Smooth muscle cell (in vitro differentiated cells): ENCODE results near the gene SEMA6B. TPM values are rescaled to one million over a fixed set of nuclear protein-coding genes. Genes with fewer than 3 reads are reported as not detected.

ENCODE experiments used
- DNase-seq: peaks from one replicate; lab custom pipeline; 2025; ENCODE audit not compliant: unreplicated experiment; lab: John Stamatoyannopoulos, UW
- H2AFZ ChIP-seq: fragments of 200-600 bp; sonication (generic); 2 replicates; pipeline ENCODE4 v1.6.0; 2016; ENCODE audit warnings: antibody characterized with exemption, low read depth, mild to moderate bottlenecking
- H3F3A ChIP-seq: fragments of 200-600 bp; sonication (generic); 2 replicates; pipeline ENCODE4 v1.6.0; 2017; ENCODE audit warnings: antibody characterized with exemption, low read depth
- H3K27ac ChIP-seq: fragments of 200-600 bp; sonication (generic); 2 replicates; pipeline ENCODE4 v1.5.1; 2016; ENCODE audit warnings: low read depth, mild to moderate bottlenecking
- H3K27me3 ChIP-seq: fragments of 200-600 bp; sonication (generic); 2 replicates; pipeline ENCODE4 v1.6.1; 2016; ENCODE audit warnings: low read depth, mild to moderate bottlenecking
- H3K36me3 ChIP-seq: fragments of 200-600 bp; sonication (generic); 2 replicates; pipeline ENCODE4 v1.5.1; 2016; ENCODE audit warnings: low read depth
- H3K4me1 ChIP-seq: fragments of 200-600 bp; sonication (generic); 2 replicates; pipeline ENCODE4 v1.5.1; 2016; ENCODE audit warnings: low read depth
- H3K4me2 ChIP-seq: fragments of 200-600 bp; sonication (generic); 2 replicates; pipeline ENCODE4 v1.6.0; 2016; ENCODE audit warnings: mild to moderate bottlenecking
- H3K4me3 ChIP-seq: fragments of 200-600 bp; sonication (generic); 2 replicates; pipeline ENCODE4 v1.5.1; 2016; ENCODE audit warnings: mild to moderate bottlenecking
- H3K79me2 ChIP-seq: fragments of 200-600 bp; sonication (generic); 2 replicates; pipeline ENCODE4 v1.6.0; 2016; ENCODE audit warnings: low read depth, mild to moderate bottlenecking
- H3K9ac ChIP-seq: fragments of 200-600 bp; sonication (generic); 2 replicates; pipeline ENCODE4 v1.6.0; 2016; ENCODE audit warnings: low read depth
- H3K9me3 ChIP-seq: fragments of 200-600 bp; sonication (generic); replicated peaks from 2 replicates; pipeline ENCODE4 v1.5.1; 2016; ENCODE audit warnings: low read depth
- H4K20me1 ChIP-seq: fragments of 200-600 bp; sonication (generic); 2 replicates; pipeline ENCODE4 v1.6.0; 2016; ENCODE audit warnings: low read depth
- WGBS: methylation state at CpG from one replicate; pipeline ENCODE4 v1.1.7; 2016; ENCODE audit warnings: low lambda C conversion rate; 5-methylcytosine and 5-hydroxymethylcytosine counted together
- polyA plus RNA-seq: library from polyadenylated mRNA; unstranded; fragments of >200 nt; fragmentation: Nextera tagmentation; extraction: Ambion mirVana; gene quantifications from 2 replicates; pipeline ENCODE4 v1.2.1, GENCODE V29; 2016
- total RNA-seq: library from RNA; depleted of rRNA; stranded (reverse); fragments of >200 nt; gene quantifications from 2 replicates; pipeline ENCODE4 v1.2.3, GENCODE V29; 2014
- TF ChIP-seq, protein P1 (sequence below): fragments of 200-600 bp; sonication (generic); IDR thresholded peaks from 2 replicates; pipeline ENCODE4 v1.5.1; 2017; ENCODE audit warnings: borderline replicate concordance, mild to moderate bottlenecking, antibody characterized with exemption; ENCODE audit not compliant: insufficient read depth, poor library complexity, severe bottlenecking

The SEMA6B gene
- total and polyA plus RNA-seq, 2 experiments from 2014 or later = 0.63 to 1.9 TPM

DNA sequence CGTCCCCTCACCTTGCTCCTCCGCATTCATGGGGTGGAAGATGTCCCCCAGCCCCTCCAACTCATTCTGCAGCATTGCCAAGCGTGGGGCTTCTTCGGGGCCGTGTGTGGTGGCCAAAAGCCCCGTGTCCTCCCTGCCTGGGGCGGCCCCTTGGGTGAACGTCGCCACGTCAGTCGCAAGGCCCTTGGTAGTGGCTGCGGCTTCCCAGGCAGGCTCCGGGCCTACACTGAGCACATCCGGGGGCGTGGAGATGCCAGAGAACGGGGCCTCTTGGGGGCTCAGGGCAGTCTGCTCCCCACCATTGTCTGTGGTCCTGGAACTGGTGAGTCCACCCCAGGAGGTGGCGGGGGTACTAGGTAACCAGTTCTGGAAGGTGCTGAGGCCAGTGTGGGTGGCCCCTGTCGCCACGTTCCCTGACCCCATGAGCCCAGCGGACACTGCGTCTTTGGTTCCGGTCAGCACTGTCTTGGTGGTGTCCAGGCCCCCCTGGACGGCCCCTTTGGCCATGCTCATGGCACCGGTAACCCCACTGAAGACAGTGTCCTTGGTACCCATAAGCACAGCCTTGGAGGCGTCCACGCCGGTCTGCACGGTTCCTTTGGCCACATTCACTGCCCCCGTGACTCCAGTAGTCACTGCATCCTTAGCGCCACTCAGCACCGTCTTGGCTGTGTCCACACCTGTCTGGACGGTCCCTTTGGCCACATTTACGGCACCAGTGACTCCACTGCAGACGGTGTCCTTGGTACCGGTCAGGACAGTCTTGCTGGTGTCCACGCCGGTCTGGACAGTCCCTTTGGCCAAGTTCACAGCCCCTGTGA, 48.8 kb downstream of the SEMA6B start:
- H3K4me2 ChIP-seq = no peak overlapping the region
- DNase-seq = no peak
- no peak overlapping the region for H3K9ac ChIP-seq
- H4K20me1 ChIP-seq = no peaks in the 10 kb centered on the region
- no peak overlapping the region for H2AFZ ChIP-seq
- H3K27me3 ChIP-seq = no peaks in the 10 kb centered on the region
- H3K4me3 ChIP-seq = no peak overlapping the region
- H3K4me1 ChIP-seq = no peaks in the 10 kb centered on the region
- TF ChIP-seq, protein P1, sequence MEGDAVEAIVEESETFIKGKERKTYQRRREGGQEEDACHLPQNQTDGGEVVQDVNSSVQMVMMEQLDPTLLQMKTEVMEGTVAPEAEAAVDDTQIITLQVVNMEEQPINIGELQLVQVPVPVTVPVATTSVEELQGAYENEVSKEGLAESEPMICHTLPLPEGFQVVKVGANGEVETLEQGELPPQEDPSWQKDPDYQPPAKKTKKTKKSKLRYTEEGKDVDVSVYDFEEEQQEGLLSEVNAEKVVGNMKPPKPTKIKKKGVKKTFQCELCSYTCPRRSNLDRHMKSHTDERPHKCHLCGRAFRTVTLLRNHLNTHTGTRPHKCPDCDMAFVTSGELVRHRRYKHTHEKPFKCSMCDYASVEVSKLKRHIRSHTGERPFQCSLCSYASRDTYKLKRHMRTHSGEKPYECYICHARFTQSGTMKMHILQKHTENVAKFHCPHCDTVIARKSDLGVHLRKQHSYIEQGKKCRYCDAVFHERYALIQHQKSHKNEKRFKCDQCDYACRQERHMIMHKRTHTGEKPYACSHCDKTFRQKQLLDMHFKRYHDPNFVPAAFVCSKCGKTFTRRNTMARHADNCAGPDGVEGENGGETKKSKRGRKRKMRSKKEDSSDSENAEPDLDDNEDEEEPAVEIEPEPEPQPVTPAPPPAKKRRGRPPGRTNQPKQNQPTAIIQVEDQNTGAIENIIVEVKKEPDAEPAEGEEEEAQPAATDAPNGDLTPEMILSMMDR = no peak
- H3K9me3 ChIP-seq = no peaks in the 10 kb centered on the region
- H3K36me3 ChIP-seq = no peaks in the 10 kb centered on the region
- H3K79me2 ChIP-seq = no peaks in the 10 kb centered on the region
- 94% methylated on average over 37 of the region's 37 CpGs for WGBS
- H3F3A ChIP-seq = peaks cover 6% of the 10 kb centered on the region
- no peak overlapping the region for H3K27ac ChIP-seq

DNA sequence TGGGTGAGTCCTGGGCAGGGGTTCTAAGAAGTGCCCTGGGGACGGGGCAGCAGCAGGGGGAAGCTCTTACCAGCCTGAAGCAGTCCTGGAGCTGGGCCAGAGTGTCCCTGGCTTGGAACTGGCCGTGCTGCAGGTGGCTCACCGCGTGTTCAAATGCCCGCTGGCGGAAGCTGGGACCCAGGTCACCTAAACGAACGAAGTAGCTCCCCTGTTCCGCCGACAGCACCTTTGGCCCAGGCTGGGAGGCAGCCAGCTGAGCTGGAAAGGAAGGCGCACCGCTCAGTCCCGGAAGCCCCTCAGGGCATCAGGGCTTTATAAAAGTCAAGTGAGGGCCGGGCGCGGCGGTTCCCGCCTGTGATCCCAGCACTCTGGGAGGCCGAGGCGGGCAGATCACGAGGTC, 50.8 kb downstream of the SEMA6B start:
- Histone ChIP-seq H3K4me2 (no peak overlapping the region), H3K36me3 (no peaks in the 10 kb centered on the region), H3K27me3 (no peaks in the 10 kb centered on the region), H3K4me1 (no peaks in the 10 kb centered on the region), H3K4me3 (no peak overlapping the region), H3K79me2 (no peaks in the 10 kb centered on the region), H3K9ac (no peak overlapping the region), H2AFZ (no peak overlapping the region), H3K9me3 (no peaks in the 10 kb centered on the region), H3K27ac (no peak overlapping the region), H3F3A (peaks cover 6% of the 10 kb centered on the region), H4K20me1 (no peaks in the 10 kb centered on the region)
- DNase-seq = no peak
- 97% methylated on average over 21 of the region's 21 CpGs for WGBS
- TF ChIP-seq, protein P1 = no peak

DNA sequence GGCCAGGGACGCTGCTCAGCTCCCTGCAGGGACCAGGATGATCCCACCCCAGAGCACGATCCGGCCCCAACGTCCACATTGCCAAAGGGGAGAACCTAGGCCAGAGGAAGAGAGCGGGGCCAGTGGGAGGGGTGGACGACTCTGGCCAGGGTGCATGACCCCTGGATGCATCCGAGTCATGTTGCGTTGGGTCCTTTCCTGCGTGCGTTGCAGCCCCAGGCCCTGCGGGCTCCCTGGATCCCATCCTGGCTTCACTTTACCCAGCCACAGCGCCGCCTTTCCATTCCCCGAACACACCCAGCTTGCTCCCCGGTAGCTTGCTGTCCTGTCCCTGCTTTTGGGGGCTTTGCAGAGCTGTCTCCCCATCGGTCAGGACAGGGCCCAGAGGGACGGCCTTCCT, 51.7 kb downstream of the SEMA6B start:
- Histone ChIP-seq H3K79me2 (no peaks in the 10 kb centered on the region), H3K4me2 (no peak overlapping the region), H3K27ac (no peak overlapping the region), H4K20me1 (no peaks in the 10 kb centered on the region), H3K9me3 (no peaks in the 10 kb centered on the region), H3K27me3 (no peaks in the 10 kb centered on the region), H3K9ac (no peak overlapping the region), H3K4me1 (no peaks in the 10 kb centered on the region), H3K4me3 (no peak overlapping the region), H3K36me3 (no peaks in the 10 kb centered on the region), H2AFZ (no peak overlapping the region), H3F3A (peaks cover 6% of the 10 kb centered on the region)
- TF ChIP-seq, protein P1 = no peak
- WGBS = 93% methylated on average over 17 of the region's 17 CpGs
- DNase-seq = no peak

DNA sequence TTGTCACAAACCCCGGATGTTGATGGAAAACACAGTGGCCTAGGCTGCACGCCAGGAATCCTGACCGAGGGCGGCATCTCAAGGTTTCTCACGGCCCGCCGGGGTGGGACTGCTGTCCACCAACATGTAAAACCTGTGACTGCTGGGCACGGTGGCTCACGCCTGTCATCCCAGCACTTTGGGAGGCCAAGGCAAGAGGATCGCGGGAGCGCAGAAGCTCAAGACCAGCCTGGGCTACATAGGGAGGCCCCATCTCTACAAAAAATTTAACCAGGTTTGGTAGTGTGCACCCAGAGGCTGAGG, 52.4 kb downstream of the SEMA6B start:
- no peak for DNase-seq
- no peaks in the 10 kb centered on the region for H4K20me1 ChIP-seq
- H3K9me3 ChIP-seq = no peaks in the 10 kb centered on the region
- H3K9ac ChIP-seq = no peak overlapping the region
- H3K27me3 ChIP-seq = no peaks in the 10 kb centered on the region
- 98% methylated on average over 12 of the region's 12 CpGs for WGBS
- TF ChIP-seq, protein P1 = no peak
- H3F3A ChIP-seq = peaks cover 6% of the 10 kb centered on the region
- no peak overlapping the region for H3K4me2 ChIP-seq
- no peak overlapping the region for H3K27ac ChIP-seq
- no peaks in the 10 kb centered on the region for H3K36me3 ChIP-seq
- H2AFZ ChIP-seq = no peak overlapping the region
- H3K4me1 ChIP-seq = no peaks in the 10 kb centered on the region
- H3K79me2 ChIP-seq = no peaks in the 10 kb centered on the region
- H3K4me3 ChIP-seq = no peak overlapping the region
